ENCODE measurements around the gene KPTN.

KPTN gene

GRCh38 chr19:47458672-47459071 is 25.3 kb downstream of the KPTN start:
- TF ChIP-seq CTCF (IDR thresholded peaks at IDR 0.05; ENCODE audit: low read length): no peak
- no peak for TF ChIP-seq EZH2 (optimal IDR thresholded peaks at IDR 0.05; ENCODE audit: low read depth, low read length)
- TF ChIP-seq EZH2phosphoT487 (IDR thresholded peaks at IDR 0.05; ENCODE audit: low read length): no peak
- no peak for DNase-seq
- no peak overlapping the region for H3K4me3 ChIP-seq (ENCODE audit: low read length)
- no peak overlapping the region for H3K4me2 ChIP-seq (ENCODE audit: low read depth, low read length)
- no peak overlapping the region for H3K27ac ChIP-seq (ENCODE audit: low read length)
- H3K9me3 ChIP-seq (replicated peaks; ENCODE audit: insufficient read depth, low read length): no peaks in the 10 kb centered on the region
- no peaks in the 10 kb centered on the region for H3K4me1 ChIP-seq (ENCODE audit: low read length)
- no peaks in the 10 kb centered on the region for H4K20me1 ChIP-seq (ENCODE audit: insufficient read depth, low read length)
- no peaks in the 10 kb centered on the region for H3K9me2 ChIP-seq (replicated peaks; ENCODE audit: insufficient read depth, low read length)
- H3K9ac ChIP-seq (ENCODE audit: low read length): no peak overlapping the region
- no peak overlapping the region for H2AFZ ChIP-seq (ENCODE audit: low read length)
- H3K36me3 ChIP-seq (replicated peaks; ENCODE audit: insufficient read depth, low read length): no peaks in the 10 kb centered on the region
- no peaks in the 10 kb centered on the region for H3K79me2 ChIP-seq (ENCODE audit: low read length)
- no peaks in the 10 kb centered on the region for H3F3A ChIP-seq (ENCODE audit: insufficient read depth, low read length)
- peaks cover 78% of the 10 kb centered on the region for H3K27me3 ChIP-seq (replicated peaks; ENCODE audit: insufficient read depth, low read length)

DNA sequence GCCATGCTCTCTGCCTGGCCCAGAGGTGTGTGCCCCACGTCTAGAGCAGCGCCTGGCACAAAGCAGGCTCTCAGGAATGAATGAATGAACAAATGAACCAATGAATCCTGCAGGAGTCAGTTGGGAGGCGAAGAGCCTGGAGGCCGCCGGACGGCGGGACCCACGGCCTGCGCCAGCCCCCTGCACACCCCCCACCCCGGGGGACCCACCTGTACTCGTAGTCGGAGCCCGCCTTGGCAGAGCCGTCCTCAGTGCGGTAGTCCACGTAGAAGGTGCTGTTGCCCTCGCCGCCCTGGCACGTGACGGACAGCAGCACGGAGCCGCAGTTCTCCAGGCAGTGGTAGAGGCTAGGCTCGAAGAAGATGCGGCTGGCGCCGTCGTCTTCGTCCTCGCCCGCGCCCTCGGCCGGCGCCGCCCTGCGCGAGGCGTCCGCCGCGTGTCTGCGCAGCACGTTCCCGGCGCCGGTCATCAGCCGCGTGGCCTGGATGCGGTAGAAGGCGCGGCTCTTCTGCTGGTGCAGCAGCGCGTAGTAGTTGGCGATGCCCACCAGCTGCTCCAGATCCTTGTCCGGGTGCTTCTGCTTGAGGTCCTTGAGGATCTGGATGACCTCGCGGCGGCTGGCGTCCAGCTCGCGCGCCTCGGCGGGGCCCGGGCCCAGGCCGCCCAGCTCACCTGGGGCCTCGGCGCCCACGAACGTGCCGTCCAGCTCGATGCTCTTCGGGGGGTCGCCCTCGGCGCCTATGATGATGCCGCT is 27.1 kb downstream of the KPTN start:
- H3K27me3 ChIP-seq (replicated peaks; ENCODE audit: insufficient read depth, low read length): peaks cover 80% of the 10 kb centered on the region
- no peak overlapping the region for H2AFZ ChIP-seq (ENCODE audit: low read length)
- no peak overlapping the region for H3K9ac ChIP-seq (ENCODE audit: low read length)
- no peaks in the 10 kb centered on the region for H4K20me1 ChIP-seq (ENCODE audit: insufficient read depth, low read length)
- H3K4me2 ChIP-seq (ENCODE audit: low read depth, low read length): no peak overlapping the region
- H3F3A ChIP-seq (ENCODE audit: insufficient read depth, low read length): no peaks in the 10 kb centered on the region
- no peaks in the 10 kb centered on the region for H3K4me1 ChIP-seq (ENCODE audit: low read length)
- no peaks in the 10 kb centered on the region for H3K9me2 ChIP-seq (replicated peaks; ENCODE audit: insufficient read depth, low read length)
- TF ChIP-seq EZH2phosphoT487 (IDR thresholded peaks at IDR 0.05; ENCODE audit: low read length) (no peak), EZH2 (optimal IDR thresholded peaks at IDR 0.05; ENCODE audit: low read depth, low read length) (no peak), CTCF (IDR thresholded peaks at IDR 0.05; ENCODE audit: low read length) (no peak)
- no peak for DNase-seq
- H3K4me3 ChIP-seq (ENCODE audit: low read length): no peak overlapping the region
- no peak overlapping the region for H3K27ac ChIP-seq (ENCODE audit: low read length)
- no peaks in the 10 kb centered on the region for H3K79me2 ChIP-seq (ENCODE audit: low read length)
- H3K9me3 ChIP-seq (replicated peaks; ENCODE audit: insufficient read depth, low read length): no peaks in the 10 kb centered on the region
- no peaks in the 10 kb centered on the region for H3K36me3 ChIP-seq (replicated peaks; ENCODE audit: insufficient read depth, low read length)

GRCh38 chr19:47450478-47450877 is 33.5 kb downstream of the KPTN start:
- peaks cover 79% of the 10 kb centered on the region for H3K27me3 ChIP-seq (replicated peaks; ENCODE audit: insufficient read depth, low read length)
- H3K4me2 ChIP-seq (ENCODE audit: low read depth, low read length): no peak overlapping the region
- no peak for DNase-seq
- H3K36me3 ChIP-seq (replicated peaks; ENCODE audit: insufficient read depth, low read length): no peaks in the 10 kb centered on the region
- no peak overlapping the region for H2AFZ ChIP-seq (ENCODE audit: low read length)
- no peaks in the 10 kb centered on the region for H3K79me2 ChIP-seq (ENCODE audit: low read length)
- H3F3A ChIP-seq (ENCODE audit: insufficient read depth, low read length): no peaks in the 10 kb centered on the region
- no peaks in the 10 kb centered on the region for H4K20me1 ChIP-seq (ENCODE audit: insufficient read depth, low read length)
- H3K4me3 ChIP-seq (ENCODE audit: low read length): no peak overlapping the region
- no peaks in the 10 kb centered on the region for H3K9me3 ChIP-seq (replicated peaks; ENCODE audit: insufficient read depth, low read length)
- H3K4me1 ChIP-seq (ENCODE audit: low read length): no peaks in the 10 kb centered on the region
- TF ChIP-seq EZH2phosphoT487 (IDR thresholded peaks at IDR 0.05; ENCODE audit: low read length): no peak
- no peak for TF ChIP-seq CTCF (IDR thresholded peaks at IDR 0.05; ENCODE audit: low read length)
- no peak for TF ChIP-seq EZH2 (optimal IDR thresholded peaks at IDR 0.05; ENCODE audit: low read depth, low read length)
- H3K9ac ChIP-seq (ENCODE audit: low read length): no peak overlapping the region
- H3K27ac ChIP-seq (ENCODE audit: low read length): no peak overlapping the region
- no peaks in the 10 kb centered on the region for H3K9me2 ChIP-seq (replicated peaks; ENCODE audit: insufficient read depth, low read length)

All from MM.1S (cell line).